ENCODE data around the gene YOD1.

YOD1 gene

DNA sequence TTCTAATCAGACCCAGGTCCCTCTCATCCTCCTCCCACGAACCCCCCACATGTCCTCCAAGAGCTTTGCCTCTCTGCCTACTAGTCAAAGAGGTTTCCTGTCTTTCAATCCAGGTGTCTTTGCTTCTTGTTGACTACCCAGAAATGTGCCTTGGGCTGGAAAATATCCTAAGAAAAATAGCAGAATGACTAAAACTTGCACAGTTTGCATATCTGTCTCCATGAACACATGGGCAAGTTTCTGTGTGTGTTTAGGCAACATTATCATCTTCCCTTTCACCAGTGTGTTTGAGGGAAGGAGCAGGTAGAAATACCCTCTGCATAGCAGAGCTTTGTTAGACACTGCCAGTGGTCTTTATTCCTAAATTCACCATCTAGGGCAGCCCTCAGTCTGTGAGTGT, 20.0 kb downstream of the YOD1 start:
- H2AFZ ChIP-seq (ENCODE audit: low read depth, low read length) = no peak overlapping the region
- H3K4me1 ChIP-seq (ENCODE audit: insufficient read depth, low read length) = no peaks in the 10 kb centered on the region
- H3K79me2 ChIP-seq (ENCODE audit: insufficient read depth, low read length) = no peaks in the 10 kb centered on the region
- no peak for TF ChIP-seq EZH2 (IDR thresholded peaks at IDR 0.05; ENCODE audit: borderline replicate concordance, low read depth, low read length, severe bottlenecking)
- TF ChIP-seq, protein P1, sequence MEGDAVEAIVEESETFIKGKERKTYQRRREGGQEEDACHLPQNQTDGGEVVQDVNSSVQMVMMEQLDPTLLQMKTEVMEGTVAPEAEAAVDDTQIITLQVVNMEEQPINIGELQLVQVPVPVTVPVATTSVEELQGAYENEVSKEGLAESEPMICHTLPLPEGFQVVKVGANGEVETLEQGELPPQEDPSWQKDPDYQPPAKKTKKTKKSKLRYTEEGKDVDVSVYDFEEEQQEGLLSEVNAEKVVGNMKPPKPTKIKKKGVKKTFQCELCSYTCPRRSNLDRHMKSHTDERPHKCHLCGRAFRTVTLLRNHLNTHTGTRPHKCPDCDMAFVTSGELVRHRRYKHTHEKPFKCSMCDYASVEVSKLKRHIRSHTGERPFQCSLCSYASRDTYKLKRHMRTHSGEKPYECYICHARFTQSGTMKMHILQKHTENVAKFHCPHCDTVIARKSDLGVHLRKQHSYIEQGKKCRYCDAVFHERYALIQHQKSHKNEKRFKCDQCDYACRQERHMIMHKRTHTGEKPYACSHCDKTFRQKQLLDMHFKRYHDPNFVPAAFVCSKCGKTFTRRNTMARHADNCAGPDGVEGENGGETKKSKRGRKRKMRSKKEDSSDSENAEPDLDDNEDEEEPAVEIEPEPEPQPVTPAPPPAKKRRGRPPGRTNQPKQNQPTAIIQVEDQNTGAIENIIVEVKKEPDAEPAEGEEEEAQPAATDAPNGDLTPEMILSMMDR (IDR thresholded peaks at IDR 0.05; ENCODE audit: borderline replicate concordance, extremely low read depth, low read length, poor library complexity, severe bottlenecking) = no peak
- DNase-seq (no peak), ATAC-seq (ENCODE audit: insufficient read depth, low read depth) (no peak)
- no peak overlapping the region for H3K4me3 ChIP-seq (ENCODE audit: low read depth in 1 of 2, low read length in 2 of 2)
- no peaks in the 10 kb centered on the region for H3K36me3 ChIP-seq (ENCODE audit: insufficient read depth, low read length)
- no peak overlapping the region for H3K27ac ChIP-seq (ENCODE audit: low read length)
- H3K9me3 ChIP-seq (ENCODE audit: insufficient read depth, low read length, severe bottlenecking) = no peaks in the 10 kb centered on the region
- no peak overlapping the region for H3K9ac ChIP-seq (ENCODE audit: low read depth, low read length)
- no peaks in the 10 kb centered on the region for H4K20me1 ChIP-seq (ENCODE audit: insufficient read depth, low read length)
- H3K27me3 ChIP-seq (ENCODE audit: insufficient read depth, low read length, poor library complexity) = peaks cover 55% of the 10 kb centered on the region
- no peak overlapping the region for H3K4me2 ChIP-seq (ENCODE audit: insufficient read depth, low read length)

DNA sequence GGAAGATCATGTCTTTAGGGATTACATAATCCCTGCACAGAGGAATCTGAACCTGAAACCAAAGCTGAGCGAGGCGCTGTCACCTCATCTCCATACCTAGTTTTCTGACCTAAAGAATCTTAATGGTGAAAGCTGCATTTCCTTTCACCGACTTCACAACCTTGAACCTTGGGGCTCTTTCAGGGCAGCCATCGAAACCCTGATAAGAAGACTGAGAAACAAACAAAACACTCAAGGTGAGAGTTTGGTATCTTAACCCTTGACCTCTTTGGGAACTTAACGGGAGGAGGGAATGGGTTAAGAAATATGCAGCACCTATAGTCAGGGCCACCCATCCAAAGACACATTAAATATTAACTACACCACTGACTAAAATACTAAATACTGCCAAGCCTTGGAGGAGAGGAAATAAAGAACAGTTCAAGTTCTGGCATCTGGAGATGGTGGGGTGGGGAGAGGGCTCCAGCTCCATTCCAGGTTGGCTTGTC, 20.4 kb downstream of the YOD1 start:
- no peak for TF ChIP-seq EZH2 (IDR thresholded peaks at IDR 0.05; ENCODE audit: borderline replicate concordance, low read depth, low read length, severe bottlenecking)
- TF ChIP-seq, protein P1 (IDR thresholded peaks at IDR 0.05; ENCODE audit: borderline replicate concordance, extremely low read depth, low read length, poor library complexity, severe bottlenecking) = no peak
- no peak for DNase-seq
- Histone ChIP-seq H4K20me1 (ENCODE audit: insufficient read depth, low read length) (no peaks in the 10 kb centered on the region), H3K9me3 (ENCODE audit: insufficient read depth, low read length, severe bottlenecking) (no peaks in the 10 kb centered on the region), H3K27me3 (ENCODE audit: insufficient read depth, low read length, poor library complexity) (peaks cover 50% of the 10 kb centered on the region), H2AFZ (ENCODE audit: low read depth, low read length) (no peak overlapping the region), H3K27ac (ENCODE audit: low read length) (no peak overlapping the region), H3K4me2 (ENCODE audit: insufficient read depth, low read length) (no peak overlapping the region), H3K36me3 (ENCODE audit: insufficient read depth, low read length) (no peaks in the 10 kb centered on the region), H3K4me3 (ENCODE audit: low read depth in 1 of 2, low read length in 2 of 2) (no peak overlapping the region), H3K4me1 (ENCODE audit: insufficient read depth, low read length) (no peaks in the 10 kb centered on the region), H3K79me2 (ENCODE audit: insufficient read depth, low read length) (no peaks in the 10 kb centered on the region), H3K9ac (ENCODE audit: low read depth, low read length) (no peak overlapping the region)
- no peak for ATAC-seq (ENCODE audit: insufficient read depth, low read depth)

- Histone ChIP-seq H3K4me3 (ENCODE audit: low read depth in 1 of 2, low read length in 2 of 2) (no peak overlapping the region), H3K4me2 (ENCODE audit: insufficient read depth, low read length) (no peak overlapping the region), H3K79me2 (ENCODE audit: insufficient read depth, low read length) (no peaks in the 10 kb centered on the region), H3K9me3 (ENCODE audit: insufficient read depth, low read length, severe bottlenecking) (no peaks in the 10 kb centered on the region), H2AFZ (ENCODE audit: low read depth, low read length) (no peak overlapping the region), H3K4me1 (ENCODE audit: insufficient read depth, low read length) (no peaks in the 10 kb centered on the region), H4K20me1 (ENCODE audit: insufficient read depth, low read length) (no peaks in the 10 kb centered on the region), H3K36me3 (ENCODE audit: insufficient read depth, low read length) (no peaks in the 10 kb centered on the region), H3K9ac (ENCODE audit: low read depth, low read length) (no peak overlapping the region), H3K27me3 (ENCODE audit: insufficient read depth, low read length, poor library complexity) (peaks cover 50% of the 10 kb centered on the region), H3K27ac (ENCODE audit: low read length) (no peak overlapping the region)
- no peak for ATAC-seq (ENCODE audit: insufficient read depth, low read depth)
- DNase-seq = no peak
- no peak for TF ChIP-seq EZH2 (IDR thresholded peaks at IDR 0.05; ENCODE audit: borderline replicate concordance, low read depth, low read length, severe bottlenecking)
- TF ChIP-seq, protein P1 (IDR thresholded peaks at IDR 0.05; ENCODE audit: borderline replicate concordance, extremely low read depth, low read length, poor library complexity, severe bottlenecking) = no peak
These were observed 21.1 kb downstream of the YOD1 start for GRCh38 chr1:207029701-207030521.
